Measurements from ENCODE around the gene KCNB1.

DNA sequence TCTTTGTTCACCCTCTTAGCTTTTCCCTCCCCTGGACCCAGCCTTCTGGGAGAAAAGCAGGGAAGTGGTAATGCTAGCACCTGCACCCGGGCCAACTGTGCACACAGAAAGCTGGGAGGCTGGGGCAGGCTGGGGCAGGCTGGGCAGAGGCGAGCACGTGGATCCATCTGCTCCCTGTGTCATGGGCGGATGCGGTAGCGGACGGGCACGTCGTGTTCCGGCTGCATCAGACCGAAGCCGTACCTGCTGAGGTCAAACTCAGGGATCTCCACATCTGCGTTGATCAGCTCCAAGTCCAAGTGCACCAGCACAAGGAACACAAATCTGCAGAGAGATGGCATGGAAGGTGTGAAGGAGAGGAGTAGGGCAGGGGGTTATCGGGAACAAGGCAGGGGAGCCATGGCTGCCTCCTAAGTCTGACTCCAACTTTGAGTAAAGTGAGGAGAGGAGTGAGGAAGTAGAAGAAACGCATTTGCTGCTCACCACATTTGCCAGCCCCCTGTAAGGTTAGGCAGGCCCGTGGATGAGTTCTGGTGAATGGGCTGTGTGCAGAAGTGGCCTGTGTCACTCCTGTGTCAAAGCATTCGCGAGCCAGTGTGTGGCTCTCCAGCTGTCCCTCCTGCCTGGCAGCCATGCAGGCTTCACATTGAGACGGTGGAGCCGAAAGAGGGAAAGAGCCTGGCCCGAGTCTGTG, 25.4 kb upstream of the KCNB1 start:
- TF ChIP-seq CTCF (conservative IDR thresholded peaks at IDR 0.05; ENCODE audit: low read depth, low read length) (no peak), POLR2A (IDR thresholded peaks at IDR 0.05; ENCODE audit: low read depth, low read length) (no peak)

Measured in IMR-90 (cell line).